Activated T-helper 2 cell treated with anti-CD3 and anti-CD28 coated beads, Interferon-gamma antibody, Interleukin-2, Interleukin-4, amounts not matched to agents 10 μg/mL and 5 μg/mL and 100 μg/mL, durations not matched to agents 14 hours and 24 hours and 36 hours (primary cell): ENCODE results near the gene ZSWIM8. TPM values are rescaled to one million over a fixed set of nuclear protein-coding genes. Genes with fewer than 3 reads are reported as not detected.
"Not testable (repeated sequence)": the region's sequence is repeated elsewhere in the genome, so short reads cannot be mapped to it uniquely, and the experiment has no call there.

Source experiments
- DNase-seq: peaks from one replicate; pipeline ENCODE4 v3.0.0; 2021; ENCODE audit warnings: low spot score
- H3K27ac Mint-ChIP-seq: one replicate; pipeline ENCODE4 v1.8.0; 2021; ENCODE audit warnings: mixed read lengths
- H3K27me3 Mint-ChIP-seq: one replicate; pipeline ENCODE4 v1.8.0; 2021; ENCODE audit warnings: low read depth, mixed read lengths
- H3K36me3 Mint-ChIP-seq: one replicate; pipeline ENCODE4 v1.8.0; 2021; ENCODE audit warnings: low read depth, mixed read lengths
- H3K4me1 Mint-ChIP-seq: one replicate; pipeline ENCODE4 v1.8.0; 2021; ENCODE audit warnings: low read depth, mixed read lengths
- H3K4me3 Mint-ChIP-seq: one replicate; pipeline ENCODE4 v1.8.0; 2021; ENCODE audit warnings: low read depth, mild to moderate bottlenecking, moderate library complexity, mixed read lengths
- H3K9me3 Mint-ChIP-seq: one replicate; pipeline ENCODE4 v1.8.0; 2021; ENCODE audit warnings: mixed read lengths
- intact Hi-C: fragments of 100-400 bp; cut with micrococcal nuclease; formaldehyde crosslinking; loops from one replicate; pipeline ENCODE4 v1.15.1; 2023
- total RNA-seq: library from RNA; stranded (reverse); gene quantifications from 2 replicates; pipeline ENCODE4 v1.2.3, GENCODE V29; 2022

ZSWIM8 gene
- total RNA-seq, 1 donor from 2014 or later: 50.0 TPM

DNA sequence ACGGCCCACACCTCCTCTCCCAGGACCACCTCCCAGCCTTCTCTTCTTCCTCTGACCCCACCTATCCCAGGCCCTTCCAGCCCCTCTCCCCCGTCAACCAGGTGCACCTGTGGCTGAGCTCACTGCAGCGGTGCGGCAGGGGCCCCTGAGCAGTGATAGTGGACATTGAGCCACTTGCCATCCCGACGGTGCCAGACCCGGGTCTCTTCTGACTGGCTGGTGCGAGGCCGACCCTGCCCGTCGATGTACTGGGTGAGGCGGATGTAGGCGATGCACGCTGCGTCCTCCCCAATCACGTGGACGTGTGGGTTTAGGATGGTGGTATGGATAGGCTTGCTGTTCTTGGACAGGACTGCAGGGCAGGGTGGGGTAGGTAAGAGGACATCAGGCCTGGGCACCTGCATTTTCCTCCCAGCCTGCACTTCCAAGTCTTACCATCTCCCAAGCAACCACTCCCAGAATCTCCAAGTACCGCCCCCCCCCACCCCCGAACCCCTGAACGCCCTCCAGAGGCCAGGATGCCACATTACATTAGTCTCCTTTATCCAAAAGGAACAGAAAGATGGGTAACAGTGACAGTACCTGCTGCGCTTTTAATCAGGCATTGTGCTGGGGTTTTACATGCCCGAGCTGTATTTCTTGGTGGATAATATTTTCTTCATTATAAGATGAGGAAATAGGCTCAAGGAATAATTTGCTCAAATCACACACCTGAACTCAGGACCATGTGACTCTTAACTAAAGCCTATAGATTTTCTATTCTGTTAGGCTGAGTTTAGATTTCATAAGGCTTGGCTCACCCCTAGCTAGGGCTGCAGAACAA is 29.7 kb downstream of the ZSWIM8 start:
- DNase-seq: no peak
- Mint-ChIP-seq H3K9me3 (no peaks in the 10 kb centered on the region), H3K36me3 (peaks cover 39% of the 10 kb centered on the region), H3K4me1 (peaks cover 4% of the 10 kb centered on the region), H3K27ac (no peak overlapping the region), H3K27me3 (no peaks in the 10 kb centered on the region), H3K4me3 (no peak overlapping the region)
- intact Hi-C loops: loop anchor here (5.0 kb wide), 1 partner anchor 43 kb away; a partner anchor contains a TSS

DNA sequence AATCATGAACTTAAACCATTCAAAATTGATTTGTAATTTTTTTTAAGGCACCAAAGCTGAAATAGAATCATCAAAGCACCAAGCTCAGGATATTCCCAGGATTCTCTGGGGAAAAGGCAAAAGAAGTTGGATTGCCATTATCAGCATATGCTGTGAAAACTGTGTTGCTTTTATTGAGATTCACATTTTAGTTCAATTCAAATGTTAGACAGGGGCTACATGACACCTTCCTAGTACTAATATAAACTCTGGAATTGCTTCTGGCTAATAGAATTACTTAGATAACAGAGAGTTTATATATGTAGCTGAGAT is 30.3 kb downstream of the ZSWIM8 start:
- Mint-ChIP-seq H3K27ac (no peak overlapping the region), H3K36me3 (peaks cover 34% of the 10 kb centered on the region), H3K4me3 (no peak overlapping the region), H3K9me3 (no peaks in the 10 kb centered on the region), H3K27me3 (no peaks in the 10 kb centered on the region), H3K4me1 (peaks cover 1% of the 10 kb centered on the region)
- intact Hi-C loops: no loop called here
- DNase-seq: no peak

DNA sequence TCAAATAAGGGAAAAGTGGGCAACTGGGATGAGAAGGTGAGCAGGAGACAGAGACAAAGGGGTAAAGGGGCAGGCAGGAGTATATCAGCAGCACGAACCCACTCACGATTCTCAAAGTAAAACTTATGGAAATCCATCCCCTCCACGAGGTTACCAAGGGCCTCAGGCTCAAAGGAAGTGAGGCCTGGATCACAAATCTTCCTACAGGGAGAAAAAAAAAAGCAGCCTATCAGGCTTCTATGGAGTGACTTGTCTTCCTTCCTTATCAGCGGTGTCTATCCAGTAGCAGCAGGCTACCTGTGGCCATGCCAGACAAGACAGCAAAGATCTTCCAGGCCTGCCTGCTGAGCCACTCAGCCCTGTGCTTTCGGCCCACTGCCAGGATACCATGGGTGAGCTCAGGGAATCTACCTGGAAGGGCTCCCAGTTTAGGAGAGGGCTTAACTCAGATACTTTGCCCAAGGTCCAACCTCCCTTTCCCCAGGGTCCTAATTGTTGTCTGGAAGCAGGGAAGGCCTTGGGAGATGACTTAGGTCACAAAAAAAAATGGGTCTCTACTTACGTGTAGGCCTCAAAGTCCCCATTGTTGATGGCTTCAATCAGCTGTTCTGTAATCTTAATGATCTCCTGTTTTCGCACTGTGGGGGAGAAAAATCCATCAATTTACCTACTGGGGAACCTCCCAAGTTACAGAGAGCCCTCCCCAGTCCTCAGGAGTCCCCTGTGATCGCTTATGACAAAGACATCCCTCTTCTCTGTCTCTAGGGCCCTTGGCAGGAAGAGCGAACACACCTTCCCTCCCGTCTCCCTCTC is 31.7 kb downstream of the ZSWIM8 start:
- DNase-seq: no peak
- Mint-ChIP-seq H3K4me3 (no peak overlapping the region), H3K36me3 (peaks cover 41% of the 10 kb centered on the region), H3K27me3 (no peaks in the 10 kb centered on the region), H3K4me1 (peaks cover 1% of the 10 kb centered on the region), H3K27ac (no peak overlapping the region), H3K9me3 (no peaks in the 10 kb centered on the region)
- intact Hi-C loops: no loop called here

DNA sequence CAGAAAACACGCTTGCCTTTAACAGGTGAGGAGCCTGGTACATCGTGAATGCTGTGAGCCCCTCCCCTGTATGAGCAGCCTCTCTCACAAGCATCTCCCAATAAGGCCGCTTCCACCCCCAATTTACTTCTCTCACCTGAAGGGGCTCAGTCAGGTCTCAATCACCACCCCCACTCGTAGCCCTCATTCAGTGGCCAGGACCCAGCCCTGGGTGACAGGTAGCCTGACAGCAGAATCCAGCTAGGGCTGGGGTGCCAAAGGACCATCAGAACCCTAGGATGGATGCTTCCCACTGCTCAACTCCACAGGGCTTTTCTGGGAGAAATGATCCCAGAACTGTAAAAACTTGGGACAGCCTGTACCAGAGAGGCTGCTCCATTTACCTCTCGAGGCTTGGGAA is 32.4 kb downstream of the ZSWIM8 start:
- H3K4me1 Mint-ChIP-seq: no peaks in the 10 kb centered on the region

DNA sequence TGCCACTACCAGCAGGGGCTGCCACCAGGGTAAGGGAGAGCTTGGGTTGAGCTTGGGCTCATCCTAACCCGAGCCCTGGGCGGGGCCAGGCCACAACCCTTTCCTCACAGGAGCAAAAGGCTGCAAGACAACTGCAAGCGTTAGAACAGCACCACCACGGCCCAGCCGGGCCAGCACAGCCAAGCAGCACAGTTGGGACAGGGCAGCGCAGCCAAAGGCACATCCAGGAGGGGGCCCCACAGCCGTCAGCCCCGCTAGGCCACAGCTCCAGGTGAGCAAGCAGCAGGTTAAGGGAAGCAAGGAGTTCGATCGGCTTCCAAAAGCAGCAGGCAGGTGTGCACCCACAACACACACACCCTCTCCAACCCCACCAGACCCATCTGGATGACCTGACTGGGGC is 33.0 kb downstream of the ZSWIM8 start:
- peaks cover 37% of the 10 kb centered on the region for H3K36me3 Mint-ChIP-seq
- DNase-seq: no peak
- H3K4me3 Mint-ChIP-seq: no peak overlapping the region
- H3K4me1 Mint-ChIP-seq: no peaks in the 10 kb centered on the region
- no peak overlapping the region for H3K27ac Mint-ChIP-seq
- no peaks in the 10 kb centered on the region for H3K9me3 Mint-ChIP-seq
- intact Hi-C loops: no loop called here
- H3K27me3 Mint-ChIP-seq: no peaks in the 10 kb centered on the region

More for the DNA sequence above, 32.4 kb downstream of the ZSWIM8 start:
- Mint-ChIP-seq H3K27ac (no peak overlapping the region), H3K9me3 (no peaks in the 10 kb centered on the region), H3K4me3 (no peak overlapping the region), H3K27me3 (no peaks in the 10 kb centered on the region), H3K36me3 (peaks cover 42% of the 10 kb centered on the region)
- intact Hi-C loops: no loop called here
- DNase-seq: no peak

DNA sequence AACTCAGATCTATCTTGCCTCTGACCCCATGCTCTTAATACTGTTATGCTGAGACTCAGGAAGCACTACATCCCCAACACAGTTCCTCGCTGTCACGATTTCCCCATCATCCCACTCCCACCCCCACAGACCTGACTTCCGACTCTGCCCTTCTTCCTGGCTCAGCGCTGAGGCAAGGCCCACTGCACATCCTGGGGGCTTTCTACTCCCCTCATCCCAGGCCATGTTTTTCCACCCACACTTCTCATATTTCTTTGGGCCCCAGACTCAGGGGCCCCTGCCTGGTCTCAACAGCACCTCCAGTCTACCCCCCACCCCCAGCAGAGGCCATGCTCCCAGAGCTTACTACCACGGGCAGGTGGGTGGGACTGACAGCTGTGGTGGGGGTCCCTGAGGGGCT is 33.7 kb downstream of the ZSWIM8 start:
- no peaks in the 10 kb centered on the region for H3K27me3 Mint-ChIP-seq
- H3K27ac Mint-ChIP-seq: peak overlapping the region; percentile 28
- DNase-seq: no peak
- H3K4me1 Mint-ChIP-seq: no peaks in the 10 kb centered on the region
- intact Hi-C loops: no loop called here
- peaks cover 39% of the 10 kb centered on the region for H3K36me3 Mint-ChIP-seq
- no peaks in the 10 kb centered on the region for H3K9me3 Mint-ChIP-seq
- H3K4me3 Mint-ChIP-seq: no peak overlapping the region

DNA sequence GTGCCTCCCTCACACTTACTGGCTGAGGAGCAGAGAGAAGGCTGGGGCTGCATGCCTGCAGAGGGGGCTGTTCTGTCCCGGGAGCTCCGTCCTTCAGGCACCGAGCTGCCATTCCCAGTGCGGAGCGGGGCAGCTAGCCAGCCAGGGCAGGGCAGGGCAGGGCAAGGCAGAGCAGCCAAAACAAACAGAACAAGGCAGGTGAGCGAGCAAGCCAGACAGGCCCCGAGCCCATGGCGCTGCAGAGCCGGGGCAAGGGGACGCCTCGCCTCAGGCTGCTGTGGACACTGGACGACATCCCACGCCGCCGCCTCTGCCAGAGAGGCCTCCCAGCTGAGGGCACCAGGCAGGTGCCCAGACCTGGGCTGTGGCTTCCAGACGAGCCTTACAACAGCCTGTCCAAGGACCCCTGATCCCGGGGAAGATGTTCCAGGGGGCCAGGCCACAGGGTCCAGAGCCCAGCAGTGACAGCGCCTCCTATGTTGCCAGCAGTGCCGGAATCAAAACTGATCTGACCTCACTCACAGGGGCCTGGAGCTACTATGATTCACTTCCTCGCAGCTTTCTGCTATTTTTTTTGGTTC is 34.2 kb downstream of the ZSWIM8 start:
- Mint-ChIP-seq H3K27me3 (no peaks in the 10 kb centered on the region), H3K4me1 (no peaks in the 10 kb centered on the region), H3K4me3 (no peak overlapping the region), H3K9me3 (no peaks in the 10 kb centered on the region), H3K36me3 (peaks cover 41% of the 10 kb centered on the region), H3K27ac (no peak overlapping the region)
- no peak for DNase-seq
- intact Hi-C loops: no loop called here

DNA sequence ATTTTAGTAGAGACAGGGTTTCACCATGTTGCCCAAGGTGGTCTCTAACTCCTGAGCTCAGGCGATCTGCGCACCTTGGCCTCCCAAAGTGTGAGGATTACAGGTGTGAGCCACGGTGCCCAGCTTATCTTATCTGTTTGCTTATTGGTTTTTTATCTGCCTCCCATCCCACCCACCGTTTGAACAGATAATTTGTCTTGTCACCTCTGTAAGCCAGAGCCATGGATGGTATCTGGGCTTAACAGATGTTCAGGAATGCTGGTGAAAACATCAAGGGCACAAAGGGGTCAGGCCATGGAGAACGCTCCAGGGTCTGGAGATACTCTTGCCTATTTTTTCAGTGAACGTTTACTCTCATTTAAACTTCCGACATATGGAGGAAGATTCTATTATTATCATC is 38.0 kb downstream of the ZSWIM8 start:
- intact Hi-C loops: no loop called here
- Mint-ChIP-seq H3K4me3 (no peak overlapping the region), H3K36me3 (peaks cover 27% of the 10 kb centered on the region), H3K9me3 (no peaks in the 10 kb centered on the region), H3K27ac (no peak overlapping the region), H3K4me1 (no peaks in the 10 kb centered on the region), H3K27me3 (no peaks in the 10 kb centered on the region)
- no peak for DNase-seq

DNA sequence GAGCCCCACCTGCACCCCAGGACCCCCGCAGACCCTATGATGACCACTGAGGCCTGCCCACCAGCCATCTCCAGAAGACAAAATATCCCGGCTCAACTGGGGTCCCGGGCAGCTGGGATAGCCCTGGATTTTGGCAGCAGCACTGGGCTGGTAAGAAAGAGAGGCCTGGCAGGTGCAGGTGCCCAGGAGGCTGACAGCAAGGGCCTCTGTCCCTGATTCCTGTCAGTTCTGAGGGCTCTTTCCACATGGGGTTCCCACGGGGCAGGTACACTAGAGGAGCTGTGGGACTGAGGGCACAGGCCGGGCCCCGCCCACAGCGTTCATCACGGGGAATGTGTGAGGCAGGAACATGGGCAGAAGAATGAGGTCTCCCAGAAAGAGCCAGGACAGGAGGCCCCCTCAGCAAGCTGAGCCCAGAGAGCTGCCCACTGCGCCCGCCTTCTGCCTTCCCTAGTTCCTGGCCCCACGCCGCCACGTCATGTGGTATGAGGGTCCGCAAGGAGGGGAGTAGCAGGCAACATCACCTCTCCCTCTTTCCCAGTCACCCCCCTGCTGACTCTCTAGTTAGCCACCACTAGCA is 38.8 kb downstream of the ZSWIM8 start:
- H3K4me3 Mint-ChIP-seq: no peak overlapping the region
- intact Hi-C loops: no loop called here
- no peaks in the 10 kb centered on the region for H3K9me3 Mint-ChIP-seq
- H3K27ac Mint-ChIP-seq: no peak overlapping the region
- H3K27me3 Mint-ChIP-seq: no peaks in the 10 kb centered on the region
- DNase-seq: no peak
- H3K4me1 Mint-ChIP-seq: no peaks in the 10 kb centered on the region
- H3K36me3 Mint-ChIP-seq: peaks cover 27% of the 10 kb centered on the region

DNA sequence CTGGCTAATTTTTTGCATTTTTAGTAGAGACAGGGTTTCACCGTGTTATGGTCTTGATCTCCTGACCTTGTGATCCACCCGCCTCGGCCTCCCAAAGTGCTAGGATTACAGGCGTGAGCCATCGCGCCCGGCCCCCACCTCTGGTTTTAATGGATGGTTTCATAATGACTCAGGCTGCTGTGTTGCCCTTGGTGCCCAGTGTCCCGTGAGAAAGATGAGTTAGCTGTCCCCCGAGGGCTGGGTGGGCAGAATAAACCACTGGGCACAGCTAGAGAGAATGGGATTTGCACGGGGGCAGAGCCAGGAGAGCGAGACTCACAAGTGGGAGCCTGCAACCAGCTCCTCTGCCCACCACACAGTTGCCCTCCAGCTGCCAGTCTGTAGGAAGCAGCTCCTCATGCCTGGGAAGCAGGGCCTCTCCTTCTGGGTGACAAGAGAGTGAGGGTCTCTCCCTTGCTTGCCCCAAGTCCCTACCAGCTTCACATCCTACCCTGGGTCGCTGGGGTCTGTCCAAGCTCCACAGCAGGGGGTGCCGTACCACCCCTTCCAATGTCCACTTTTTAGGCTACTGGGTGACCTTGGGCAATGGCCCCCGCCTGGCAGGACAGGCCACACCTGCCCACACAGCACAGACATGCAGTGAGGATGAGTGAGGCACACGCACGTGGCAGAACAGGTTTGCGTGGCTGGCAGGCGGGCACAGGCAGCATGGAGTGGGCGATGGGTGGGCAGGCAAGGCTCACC is 42.1 kb downstream of the ZSWIM8 start:
- Mint-ChIP-seq H3K27ac (no peak overlapping the region), H3K9me3 (no peaks in the 10 kb centered on the region), H3K27me3 (no peaks in the 10 kb centered on the region), H3K4me3 (no peak overlapping the region), H3K4me1 (no peaks in the 10 kb centered on the region), H3K36me3 (peaks cover 20% of the 10 kb centered on the region)
- DNase-seq: no peak
- intact Hi-C loops: no loop called here

DNA sequence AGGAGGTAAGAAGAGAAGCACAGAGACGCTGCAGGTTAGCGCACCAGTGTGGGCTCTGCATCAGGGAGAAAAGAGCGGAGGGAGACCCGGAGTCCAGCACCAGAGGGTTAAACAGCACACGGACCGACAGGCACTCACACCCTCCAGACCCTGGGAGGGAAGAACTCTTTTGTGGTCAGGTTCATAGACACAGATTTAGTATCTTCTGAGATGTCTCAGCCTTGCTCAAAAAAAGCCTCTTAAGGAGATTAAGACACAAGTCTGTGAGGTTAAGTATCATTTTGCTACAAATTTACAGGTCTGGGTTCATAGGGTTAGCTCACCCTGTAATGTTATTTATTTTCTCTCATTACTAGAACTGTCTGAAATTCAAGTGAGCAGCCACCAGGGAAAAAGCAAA is 42.8 kb downstream of the ZSWIM8 start:
- DNase-seq: no peak
- H3K27me3 Mint-ChIP-seq: no peaks in the 10 kb centered on the region
- no peak overlapping the region for H3K4me3 Mint-ChIP-seq
- peaks cover 17% of the 10 kb centered on the region for H3K36me3 Mint-ChIP-seq
- no peak overlapping the region for H3K27ac Mint-ChIP-seq
- no peaks in the 10 kb centered on the region for H3K4me1 Mint-ChIP-seq
- no peaks in the 10 kb centered on the region for H3K9me3 Mint-ChIP-seq
- intact Hi-C loops: no loop called here

DNA sequence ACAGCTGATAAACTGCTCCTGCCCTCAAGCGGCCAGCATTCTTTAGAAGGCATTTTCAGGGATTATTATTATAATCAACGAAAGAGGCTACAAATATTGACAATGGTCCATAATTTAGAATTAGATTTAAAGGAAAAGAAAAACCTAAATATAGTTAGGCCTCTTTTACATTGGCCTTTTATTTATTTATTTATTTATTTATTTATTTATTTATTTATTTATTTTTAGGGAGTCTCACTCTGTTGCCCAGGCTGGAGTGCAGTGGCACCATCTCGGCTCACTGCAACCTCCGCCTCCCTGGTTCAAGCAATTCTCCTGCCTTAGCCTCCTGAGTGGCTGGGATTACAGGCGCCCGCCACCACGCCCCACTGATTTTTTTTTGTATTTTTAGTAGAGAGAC is 43.7 kb downstream of the ZSWIM8 start:
- H3K27ac Mint-ChIP-seq, H3K9me3 Mint-ChIP-seq, H3K4me3 Mint-ChIP-seq, H3K36me3 Mint-ChIP-seq, H3K4me1 Mint-ChIP-seq, intact Hi-C loops, DNase-seq, H3K27me3 Mint-ChIP-seq: not testable (repeated sequence)
